CD4-positive, alpha-beta T cell (primary cell): ENCODE results near the gene CBX2. TPM values are rescaled to one million over a fixed set of nuclear protein-coding genes. Genes with fewer than 3 reads are reported as not detected.

Source experiments
- ATAC-seq: fragments of 200-7000 bp; cut with Tn5 transposase; one replicate; pipeline ENCODE4 v1.10.0; 2022; ENCODE audit warnings: mild to moderate bottlenecking; ENCODE audit not compliant: poor library complexity
- CTCF ChIA-PET: fragments of 350-600 bp; sonication (Branson Sonifier 250); formaldehyde crosslinking; loops from one replicate; lab custom pipeline; 2021; ENCODE audit warnings: antibody characterized with exemption, inconsistent platforms; lab: Charles Lee
- POLR2A ChIA-PET: fragments of 350-600 bp; sonication (Branson Sonifier 250); formaldehyde crosslinking; loops from one replicate; lab custom pipeline; 2021; ENCODE audit warnings: antibody characterized with exemption, inconsistent platforms; lab: Charles Lee
- DNase-seq, 14 experiments: peaks; one replicate each; pipeline ENCODE4 v3.0.0-alpha.2; 2013 to 2020; ENCODE audit warnings: mixed read lengths in 2 of 14
- H3K27ac ChIP-seq, 2 donors: one replicate each; pipeline versions ENCODE4 v1.5.1 to v1.7.0; 2013; ENCODE audit warnings: low read length in 2 of 2, low read depth in 1 of 2, mild to moderate bottlenecking in 1 of 2
- H3K27me3 ChIP-seq, 2 experiments: 1 replicate in 1 of 2; 2 replicates in 1 of 2; pipeline versions ENCODE4 v1.6.1 to v1.7.0; 2013; ENCODE audit warnings: low read length in 2 of 2, control low read depth in 1 of 2, mild to moderate bottlenecking in 1 of 2, moderate library complexity in 1 of 2; ENCODE audit not compliant: insufficient read depth in 2 of 2, control insufficient read depth in 1 of 2
- H3K36me3 ChIP-seq: one replicate; pipeline ENCODE4 v1.6.1; 2013; ENCODE audit warnings: low read length, control low read depth; ENCODE audit not compliant: insufficient read depth
- H3K4me1 ChIP-seq: one replicate; pipeline ENCODE4 v1.6.1; 2013; ENCODE audit warnings: low read length, control low read depth; ENCODE audit not compliant: insufficient read depth
- H3K4me3 ChIP-seq: one replicate; pipeline ENCODE4 v1.5.1; 2013; ENCODE audit warnings: mild to moderate bottlenecking, low read length, moderate library complexity
- H3K9me3 ChIP-seq, 2 experiments: 1 replicate in 1 of 2; 2 replicates in 1 of 2; pipeline versions ENCODE4 v1.6.1 to v1.7.0; 2013; ENCODE audit warnings: low read length in 2 of 2, mild to moderate bottlenecking in 2 of 2, control low read depth in 1 of 2, moderate library complexity in 1 of 2; ENCODE audit not compliant: control insufficient read depth in 1 of 2, insufficient read depth in 1 of 2
- H3K27ac Mint-ChIP-seq: one replicate; pipeline ENCODE4 v1.8.0; 2020; ENCODE audit warnings: mixed read lengths
- H3K27me3 Mint-ChIP-seq: one replicate; pipeline ENCODE4 v1.8.0; 2021; ENCODE audit warnings: mixed read lengths
- H3K36me3 Mint-ChIP-seq: one replicate; pipeline ENCODE4 v1.8.0; 2021; ENCODE audit warnings: low read depth, mixed read lengths
- H3K4me1 Mint-ChIP-seq: one replicate; pipeline ENCODE4 v1.8.0; 2021; ENCODE audit warnings: low read depth, mixed read lengths
- H3K4me3 Mint-ChIP-seq: one replicate; pipeline ENCODE4 v1.8.0; 2020; ENCODE audit warnings: mild to moderate bottlenecking, mixed read lengths
- H3K9me3 Mint-ChIP-seq: one replicate; pipeline ENCODE4 v1.8.0; 2020; ENCODE audit warnings: mixed read lengths
- intact Hi-C, 2 experiments: fragments of 100-400 bp; cut with DNase I in 1 of 2; cut with micrococcal nuclease in 1 of 2; formaldehyde crosslinking; loops; one replicate each; pipeline versions ENCODE4 v1.15.1 to v1.9.0; 2023 to 2025; cut with DNase I, micrococcal nuclease
- total RNA-seq, 174 experiments: library from RNA in 2 of 174; stranded (reverse) in 2 of 174; gene quantifications; one replicate each; pipeline ENCODE4 v1.2.3 and lab custom pipeline; 2021 to 2026
- TF ChIP-seq, protein P1 (sequence below): fragments of 200-600 bp; IDR thresholded peaks from one replicate; pipeline ENCODE4 v1.8.0; 2022; ENCODE audit warnings: antibody characterized with exemption, mild to moderate bottlenecking

CBX2 gene
- total RNA-seq, 2 experiments from 2014 or later, result 0.31 TPM; not detected in 1

DNA sequence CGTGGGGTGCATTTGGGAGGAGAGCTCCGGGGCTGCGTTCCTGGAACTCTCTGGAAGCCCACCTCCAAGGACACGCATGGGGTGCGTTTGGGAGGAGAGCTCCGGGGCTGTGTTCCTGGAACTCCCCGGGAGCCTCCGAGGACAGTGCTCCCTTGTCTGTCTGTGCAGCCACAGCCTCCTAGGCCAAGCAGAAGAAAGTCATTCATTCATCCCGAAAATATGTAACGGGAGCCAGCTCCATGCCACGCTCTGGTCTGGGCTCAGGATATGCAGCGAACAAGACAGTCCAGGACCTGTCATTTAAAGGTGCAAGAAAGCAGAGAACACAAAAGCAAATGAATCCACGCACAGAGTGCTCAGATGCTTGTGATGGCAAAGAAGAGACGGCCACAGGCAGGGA, 39.3 kb upstream of the CBX2 start:
- Mint-ChIP-seq H3K27ac (no peak overlapping the region), H3K27me3 (peaks cover 43% of the 10 kb centered on the region), H3K36me3 (no peaks in the 10 kb centered on the region), H3K4me3 (no peak overlapping the region), H3K9me3 (no peaks in the 10 kb centered on the region), H3K4me1 (no peaks in the 10 kb centered on the region)
- Histone ChIP-seq H3K27me3 (peaks cover 21 to 22% of the 10 kb centered on the region in 2 experiments), H3K36me3 (no peaks in the 10 kb centered on the region), H3K4me1 (peaks cover 14% of the 10 kb centered on the region), H3K9me3 (peaks cover 0 to 7% of the 10 kb centered on the region in 2 experiments), H3K27ac (no peak overlapping the region), H3K4me3 (no peak overlapping the region)
- TF ChIP-seq, protein P1, sequence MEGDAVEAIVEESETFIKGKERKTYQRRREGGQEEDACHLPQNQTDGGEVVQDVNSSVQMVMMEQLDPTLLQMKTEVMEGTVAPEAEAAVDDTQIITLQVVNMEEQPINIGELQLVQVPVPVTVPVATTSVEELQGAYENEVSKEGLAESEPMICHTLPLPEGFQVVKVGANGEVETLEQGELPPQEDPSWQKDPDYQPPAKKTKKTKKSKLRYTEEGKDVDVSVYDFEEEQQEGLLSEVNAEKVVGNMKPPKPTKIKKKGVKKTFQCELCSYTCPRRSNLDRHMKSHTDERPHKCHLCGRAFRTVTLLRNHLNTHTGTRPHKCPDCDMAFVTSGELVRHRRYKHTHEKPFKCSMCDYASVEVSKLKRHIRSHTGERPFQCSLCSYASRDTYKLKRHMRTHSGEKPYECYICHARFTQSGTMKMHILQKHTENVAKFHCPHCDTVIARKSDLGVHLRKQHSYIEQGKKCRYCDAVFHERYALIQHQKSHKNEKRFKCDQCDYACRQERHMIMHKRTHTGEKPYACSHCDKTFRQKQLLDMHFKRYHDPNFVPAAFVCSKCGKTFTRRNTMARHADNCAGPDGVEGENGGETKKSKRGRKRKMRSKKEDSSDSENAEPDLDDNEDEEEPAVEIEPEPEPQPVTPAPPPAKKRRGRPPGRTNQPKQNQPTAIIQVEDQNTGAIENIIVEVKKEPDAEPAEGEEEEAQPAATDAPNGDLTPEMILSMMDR, result no peak
- POLR2A ChIA-PET, result no interaction called here
- DNase-seq, result no peak
- ATAC-seq, result no peak
- CTCF ChIA-PET, result no interaction called here
- intact Hi-C loops, result no loop called here

DNA sequence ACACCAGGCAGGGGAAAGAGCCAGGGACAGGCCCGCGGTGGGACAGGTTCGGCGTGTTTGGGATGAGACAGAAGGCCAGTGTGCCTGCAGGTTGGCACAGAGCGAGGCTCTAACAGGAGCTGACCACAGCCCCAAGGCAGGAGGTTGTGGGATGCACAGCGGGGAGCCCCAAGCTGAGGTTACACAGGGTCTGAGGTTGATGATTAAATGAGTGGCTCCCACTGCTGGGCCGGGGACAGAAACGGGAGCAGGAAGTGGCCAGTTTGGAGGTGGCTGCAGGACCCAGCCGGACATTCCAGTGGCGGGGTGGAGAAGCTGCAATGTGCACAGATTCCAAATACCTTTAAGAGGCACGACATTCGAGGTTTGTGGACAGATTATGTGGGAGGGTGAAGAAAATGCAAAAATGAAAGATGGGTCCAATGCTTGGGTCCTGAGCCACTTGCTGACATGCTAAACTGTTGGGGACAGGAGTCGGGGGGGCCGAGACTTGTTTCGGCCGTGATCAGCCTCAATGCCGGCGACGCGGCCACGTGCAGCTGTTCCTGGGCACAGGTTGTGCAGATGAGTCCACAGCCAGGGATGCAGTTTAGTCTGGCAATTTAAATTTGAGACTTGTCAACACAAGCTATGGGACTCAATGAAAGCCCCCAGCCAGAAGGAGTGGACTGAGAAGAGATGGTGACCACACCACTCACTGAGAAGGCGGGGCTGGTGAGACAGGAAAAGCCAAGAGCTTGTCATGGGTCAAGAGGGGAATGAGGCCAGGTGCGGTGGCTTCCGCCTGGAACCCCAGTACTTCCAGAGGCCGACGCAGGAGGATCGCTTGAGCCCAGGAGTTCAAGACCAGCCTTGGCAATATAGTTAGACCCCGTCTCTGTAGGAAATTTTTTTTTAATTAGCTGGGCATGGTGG, 38.5 kb upstream of the CBX2 start:
- TF ChIP-seq, protein P1, result no peak
- Histone ChIP-seq H3K9me3 (peaks cover 0 to 7% of the 10 kb centered on the region in 2 experiments), H3K27ac (no peak overlapping the region), H3K4me1 (peaks cover 11% of the 10 kb centered on the region), H3K27me3 (peaks cover 21 to 22% of the 10 kb centered on the region in 2 experiments), H3K36me3 (no peaks in the 10 kb centered on the region), H3K4me3 (no peak overlapping the region)
- Mint-ChIP-seq H3K4me1 (no peaks in the 10 kb centered on the region), H3K27ac (no peak overlapping the region), H3K4me3 (no peak overlapping the region), H3K9me3 (no peaks in the 10 kb centered on the region), H3K36me3 (no peaks in the 10 kb centered on the region), H3K27me3 (peaks cover 47% of the 10 kb centered on the region)
- no peak for DNase-seq
- intact Hi-C loops, result loop anchor here in 1 of 2 experiments (5.0 kb wide), 1 partner anchor 178 kb away; no protein-coding TSS in a partner anchor
- ChIA-PET POLR2A (no interaction called here), CTCF (no interaction called here)
- ATAC-seq, result no peak

DNA sequence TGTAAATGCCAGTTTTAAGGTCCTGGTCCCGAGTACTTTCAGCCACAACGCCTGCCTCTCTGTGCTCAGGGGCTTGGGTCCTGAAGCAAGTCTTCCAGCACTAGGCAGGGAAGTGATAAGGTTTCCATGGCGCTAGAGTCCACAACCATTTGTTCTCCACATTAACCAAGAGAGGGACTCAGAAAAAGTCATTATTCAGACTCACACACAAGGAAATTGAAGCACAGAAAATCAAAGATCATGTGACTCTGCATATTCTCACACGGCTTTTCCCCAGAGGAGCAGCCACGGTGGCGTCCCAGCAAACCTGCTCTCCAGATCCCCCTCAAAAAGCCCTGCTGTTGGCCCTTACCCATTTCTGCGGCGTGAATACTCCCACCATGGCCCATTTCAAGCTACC, 37.5 kb upstream of the CBX2 start:
- no peaks in the 10 kb centered on the region for H3K9me3 Mint-ChIP-seq
- H3K27ac Mint-ChIP-seq, result no peak overlapping the region
- ChIA-PET POLR2A (no interaction called here), CTCF (interaction anchor here (2.3 kb wide), 1 partner anchor 100 kb away, joined by 10 read pairs; the partner anchor contains the start of gene CBX4)
- H3K27ac ChIP-seq, result no peak overlapping the region
- TF ChIP-seq, protein P1, result no peak
- H3K36me3 Mint-ChIP-seq, result no peaks in the 10 kb centered on the region
- H3K9me3 ChIP-seq, result peaks cover 0 to 7% of the 10 kb centered on the region in 2 experiments
- peaks cover 4% of the 10 kb centered on the region for H3K4me1 Mint-ChIP-seq
- intact Hi-C loops, result loop anchor here in 1 of 2 experiments (5.0 kb wide), 1 partner anchor 177 kb away; no protein-coding TSS in a partner anchor
- ATAC-seq (no peak), DNase-seq (no peak)
- no peak overlapping the region for H3K4me3 ChIP-seq
- peaks cover 48% of the 10 kb centered on the region for H3K27me3 Mint-ChIP-seq
- H3K4me3 Mint-ChIP-seq, result no peak overlapping the region
- no peaks in the 10 kb centered on the region for H3K36me3 ChIP-seq
- H3K4me1 ChIP-seq, result peaks cover 14% of the 10 kb centered on the region
- H3K27me3 ChIP-seq, result peaks cover 22 to 23% of the 10 kb centered on the region in 2 experiments
